Hepatocyte (in vitro differentiated cells): Measurements from ENCODE around the gene CPNE1. TPM values are rescaled to one million over a fixed set of nuclear protein-coding genes. Genes with fewer than 3 reads are reported as not detected.
"Not testable (repeated sequence)": the region's sequence is repeated elsewhere in the genome, so short reads cannot be mapped to it uniquely, and the experiment has no call there.

Experiments
- DNase-seq: peaks from one replicate; pipeline ENCODE4 v3.0.0-alpha.2; 2016; ENCODE audit warnings: low spot score
- H2AFZ ChIP-seq: fragments of 200-600 bp; sonication (generic); 2 replicates; pipeline ENCODE4 v1.6.0; 2016; ENCODE audit warnings: antibody characterized with exemption, mild to moderate bottlenecking
- H3K27ac ChIP-seq: fragments of 200-600 bp; sonication (generic); 2 replicates; pipeline ENCODE4 v1.5.1; 2016; ENCODE audit warnings: mild to moderate bottlenecking
- H3K27me3 ChIP-seq: fragments of 200-600 bp; sonication (generic); 2 replicates; pipeline ENCODE4 v1.6.1; 2016
- H3K36me3 ChIP-seq: fragments of 200-600 bp; sonication (generic); replicated peaks from 2 replicates; pipeline ENCODE4 v1.5.1; 2016; ENCODE audit warnings: low read depth; ENCODE audit not compliant: insufficient read depth
- H3K4me1 ChIP-seq: fragments of 200-600 bp; sonication (generic); 2 replicates; pipeline ENCODE4 v1.5.1; 2016; ENCODE audit warnings: mild to moderate bottlenecking, moderate library complexity; ENCODE audit not compliant: insufficient read depth
- H3K4me2 ChIP-seq: fragments of 200-600 bp; sonication (generic); 2 replicates; pipeline ENCODE4 v1.6.0; 2016
- H3K4me3 ChIP-seq: fragments of 200-600 bp; sonication (generic); 2 replicates; pipeline ENCODE4 v1.5.1; 2016; ENCODE audit warnings: mild to moderate bottlenecking
- H3K79me2 ChIP-seq: fragments of 200-600 bp; sonication (generic); 2 replicates; pipeline ENCODE4 v1.6.0; 2017; ENCODE audit warnings: mild to moderate bottlenecking
- H3K9me2 ChIP-seq: fragments of 200-600 bp; sonication (generic); replicated peaks from 2 replicates; pipeline ENCODE4 v1.6.0; 2017; ENCODE audit warnings: mild to moderate bottlenecking; ENCODE audit not compliant: insufficient read depth
- H3K9me3 ChIP-seq: fragments of 200-600 bp; sonication (generic); 2 replicates; pipeline ENCODE4 v1.5.1; 2016; ENCODE audit warnings: low read depth, mild to moderate bottlenecking
- H4K20me1 ChIP-seq: fragments of 200-600 bp; sonication (generic); 2 replicates; pipeline ENCODE4 v1.6.0; 2016; ENCODE audit warnings: mild to moderate bottlenecking; ENCODE audit not compliant: insufficient read depth, poor library complexity, severe bottlenecking
- EZH2 ChIP-seq: fragments of 200-600 bp; sonication (generic); IDR thresholded peaks from 2 replicates; pipeline ENCODE4 v1.6.1; 2016; ENCODE audit warnings: antibody characterized with exemption, mild to moderate bottlenecking, borderline replicate concordance
- EZH2phosphoT487 ChIP-seq: fragments of 200-600 bp; sonication (generic); IDR thresholded peaks from one replicate; pipeline ENCODE4 v1.6.1; 2018; ENCODE audit warnings: antibody characterized with exemption, mild to moderate bottlenecking, low read depth, moderate library complexity; ENCODE audit not compliant: unreplicated experiment, severe bottlenecking
- WGBS: methylation state at CpG from one replicate; pipeline ENCODE4 v1.1.6; 2016; ENCODE audit warnings: low lambda C conversion rate; ENCODE audit errors: missing lambda C conversion rate; 5-methylcytosine and 5-hydroxymethylcytosine counted together
- polyA plus RNA-seq: library from polyadenylated mRNA; unstranded; fragments of >200 nt; fragmentation: Nextera tagmentation; extraction: Ambion mirVana; gene quantifications from 2 replicates; pipeline ENCODE4 v1.2.1, GENCODE V29; 2016
- total RNA-seq: library from RNA; depleted of rRNA; stranded (reverse); fragments of >200 nt; gene quantifications from 2 replicates; pipeline ENCODE4 v1.2.3, GENCODE V29; 2014
- TF ChIP-seq, protein P1 (sequence below): fragments of 200-600 bp; sonication (generic); IDR thresholded peaks from 2 replicates; pipeline ENCODE4 v1.5.1; 2016; ENCODE audit warnings: antibody characterized with exemption, mild to moderate bottlenecking; ENCODE audit not compliant: poor library complexity

CPNE1 gene
- total and polyA plus RNA-seq, 2 experiments from 2014 or later: 68.9 to 93.4 TPM

DNA sequence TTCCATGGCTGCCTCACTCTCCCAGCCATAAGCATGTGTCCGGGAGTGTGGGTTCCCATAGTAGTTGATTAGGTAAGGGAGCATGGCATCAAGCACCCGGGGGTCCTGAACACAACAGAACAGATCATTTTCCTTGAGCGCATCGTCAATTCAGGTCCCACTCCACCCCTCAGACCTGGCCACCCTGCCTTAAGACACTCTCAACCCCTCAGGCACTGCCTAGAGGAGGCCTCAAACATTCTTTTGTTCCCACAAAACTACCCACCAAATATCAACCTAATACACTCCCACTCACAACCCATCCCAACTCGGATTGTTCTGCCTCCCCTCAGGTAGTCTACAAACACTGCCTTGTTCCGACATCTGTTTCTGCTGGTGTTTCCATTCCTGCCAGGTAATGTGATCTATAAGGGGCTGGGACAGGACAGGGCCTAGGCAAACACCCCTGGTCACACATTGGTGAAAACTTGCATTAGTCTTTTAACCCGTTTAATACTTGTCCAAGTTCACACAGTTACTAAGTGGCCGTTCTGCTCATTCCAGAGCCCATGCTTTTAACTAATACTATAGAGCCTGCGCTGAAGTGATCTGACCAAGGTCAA lies 33.1 kb upstream of the CPNE1 start:
- Histone ChIP-seq H3K9me3 (no peaks in the 10 kb centered on the region), H3K79me2 (peaks cover 40% of the 10 kb centered on the region), H3K36me3 (peaks cover 3% of the 10 kb centered on the region), H3K4me2 (peak overlapping the region; percentile 86), H3K4me3 (peak overlapping the region; percentile 77), H3K4me1 (peaks cover 16% of the 10 kb centered on the region), H3K9me2 (no peaks in the 10 kb centered on the region), H4K20me1 (peaks cover 9% of the 10 kb centered on the region), H3K27ac (peak overlapping the region; percentile 97), H2AFZ (peak overlapping the region; percentile 89), H3K27me3 (no peaks in the 10 kb centered on the region)
- no peak for TF ChIP-seq EZH2phosphoT487
- 83% methylated on average over 9 of the region's 9 CpGs for WGBS
- no peak for DNase-seq

DNA sequence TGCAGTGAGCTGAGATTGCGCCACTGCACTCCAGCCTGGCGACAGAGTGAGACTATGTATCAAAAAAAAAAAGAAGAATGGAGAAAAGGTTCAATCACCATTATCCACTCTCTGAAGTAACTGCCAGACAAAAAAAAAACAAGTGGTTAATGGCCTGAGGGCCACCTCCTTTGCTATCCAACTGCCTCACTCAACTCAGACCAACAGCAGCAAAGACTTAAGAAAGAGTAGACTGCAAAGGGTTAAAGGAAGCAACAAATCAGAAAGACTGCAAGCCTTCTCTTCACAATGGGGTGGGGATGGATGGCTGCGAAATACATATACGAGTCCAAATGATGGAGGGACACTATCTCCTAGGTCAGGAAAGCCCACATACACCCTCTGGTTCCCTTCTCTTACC lies 31.3 kb upstream of the CPNE1 start:
- Histone ChIP-seq H3K4me2 (no peak overlapping the region), H3K27me3 (no peaks in the 10 kb centered on the region), H3K4me1 (peaks cover 16% of the 10 kb centered on the region), H2AFZ (no peak overlapping the region), H3K9me2 (no peaks in the 10 kb centered on the region), H3K79me2 (peaks cover 26% of the 10 kb centered on the region), H3K9me3 (no peaks in the 10 kb centered on the region), H3K27ac (no peak overlapping the region), H4K20me1 (no peaks in the 10 kb centered on the region), H3K4me3 (no peak overlapping the region), H3K36me3 (peaks cover 1% of the 10 kb centered on the region)
- no peak for DNase-seq
- TF ChIP-seq, protein P1, sequence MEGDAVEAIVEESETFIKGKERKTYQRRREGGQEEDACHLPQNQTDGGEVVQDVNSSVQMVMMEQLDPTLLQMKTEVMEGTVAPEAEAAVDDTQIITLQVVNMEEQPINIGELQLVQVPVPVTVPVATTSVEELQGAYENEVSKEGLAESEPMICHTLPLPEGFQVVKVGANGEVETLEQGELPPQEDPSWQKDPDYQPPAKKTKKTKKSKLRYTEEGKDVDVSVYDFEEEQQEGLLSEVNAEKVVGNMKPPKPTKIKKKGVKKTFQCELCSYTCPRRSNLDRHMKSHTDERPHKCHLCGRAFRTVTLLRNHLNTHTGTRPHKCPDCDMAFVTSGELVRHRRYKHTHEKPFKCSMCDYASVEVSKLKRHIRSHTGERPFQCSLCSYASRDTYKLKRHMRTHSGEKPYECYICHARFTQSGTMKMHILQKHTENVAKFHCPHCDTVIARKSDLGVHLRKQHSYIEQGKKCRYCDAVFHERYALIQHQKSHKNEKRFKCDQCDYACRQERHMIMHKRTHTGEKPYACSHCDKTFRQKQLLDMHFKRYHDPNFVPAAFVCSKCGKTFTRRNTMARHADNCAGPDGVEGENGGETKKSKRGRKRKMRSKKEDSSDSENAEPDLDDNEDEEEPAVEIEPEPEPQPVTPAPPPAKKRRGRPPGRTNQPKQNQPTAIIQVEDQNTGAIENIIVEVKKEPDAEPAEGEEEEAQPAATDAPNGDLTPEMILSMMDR: no peak
- no peak for TF ChIP-seq EZH2
- 84% methylated on average over 4 of the region's 4 CpGs for WGBS

DNA sequence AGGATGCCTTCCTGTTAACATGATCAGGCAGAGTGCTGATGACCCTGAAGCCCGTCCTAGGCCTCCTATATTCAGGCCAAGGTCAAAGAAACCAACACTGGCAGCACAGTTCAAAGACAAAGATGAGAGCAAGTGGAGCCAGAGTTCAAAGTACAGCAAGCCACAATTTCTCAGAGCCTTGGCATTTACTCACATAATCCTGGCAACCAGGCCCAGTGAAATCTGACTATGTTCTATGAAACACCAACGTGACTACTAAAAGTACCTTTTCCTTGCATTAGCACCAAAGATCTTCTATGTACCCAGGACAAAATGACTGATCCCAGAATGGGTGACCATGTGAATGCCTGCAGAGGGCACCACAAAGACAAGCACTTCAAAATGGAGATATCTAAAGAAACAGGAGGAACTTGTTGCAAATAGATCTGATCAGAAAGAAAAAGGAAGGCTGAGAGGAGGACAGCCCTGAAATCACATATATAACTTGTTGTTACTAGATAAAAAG lies 30.6 kb upstream of the CPNE1 start:
- H3K9me2 ChIP-seq: no peaks in the 10 kb centered on the region
- no peak for DNase-seq
- no peaks in the 10 kb centered on the region for H3K27me3 ChIP-seq
- peaks cover 11% of the 10 kb centered on the region for H3K4me1 ChIP-seq
- no peak overlapping the region for H3K27ac ChIP-seq
- H3K4me3 ChIP-seq: no peak overlapping the region
- 78% methylated on average over 2 of the region's 2 CpGs for WGBS
- no peak for TF ChIP-seq EZH2phosphoT487
- H3K36me3 ChIP-seq: no peaks in the 10 kb centered on the region
- no peaks in the 10 kb centered on the region for H3K9me3 ChIP-seq
- peaks cover 19% of the 10 kb centered on the region for H3K79me2 ChIP-seq
- no peaks in the 10 kb centered on the region for H4K20me1 ChIP-seq
- H2AFZ ChIP-seq: no peak overlapping the region
- no peak overlapping the region for H3K4me2 ChIP-seq

DNA sequence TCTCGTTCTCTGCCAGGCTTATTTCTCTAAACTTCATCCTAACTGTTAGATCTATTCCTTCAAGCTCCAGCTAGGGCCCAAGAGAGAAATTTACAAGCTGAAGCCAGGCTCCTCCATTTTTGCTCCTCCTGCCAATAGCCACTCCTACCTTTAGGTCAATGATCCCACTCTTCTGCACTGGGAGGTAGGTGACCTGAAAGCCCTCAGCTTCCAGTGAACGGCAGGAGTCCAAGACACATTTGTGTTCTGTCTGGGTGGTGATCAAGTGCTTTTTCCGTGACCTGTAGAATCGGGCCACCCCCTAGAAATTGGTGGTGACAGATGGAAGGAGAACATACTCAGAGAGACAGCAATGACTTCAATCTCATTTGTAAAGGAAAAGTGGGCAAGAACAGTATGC lies 25.6 kb upstream of the CPNE1 start:
- 91% methylated on average over 4 of the region's 4 CpGs for WGBS
- H3K9me3 ChIP-seq: no peaks in the 10 kb centered on the region
- no peak overlapping the region for H3K4me2 ChIP-seq

DNA sequence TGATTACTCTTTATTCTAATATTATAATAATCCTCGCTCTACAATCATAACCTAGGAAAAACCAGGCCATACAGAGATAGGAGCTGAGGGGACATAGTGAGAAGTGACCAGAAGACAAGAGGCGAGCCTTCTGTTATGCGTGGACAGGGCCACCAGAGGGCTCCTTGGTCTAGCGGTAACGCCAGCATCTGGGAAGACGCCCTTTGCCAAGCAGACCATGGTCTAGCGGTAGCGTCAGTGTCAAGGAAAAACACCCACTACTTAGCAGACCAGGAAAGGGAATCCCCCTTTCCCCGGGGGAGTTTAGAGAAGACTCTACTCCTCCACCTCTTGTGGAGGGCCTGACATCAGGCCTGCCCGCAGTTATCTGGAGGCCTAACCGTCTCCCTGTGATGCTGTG lies 22.2 kb upstream of the CPNE1 start:
- not testable (repeated sequence) for H3K27me3 ChIP-seq, H3K79me2 ChIP-seq, H3K4me2 ChIP-seq, H3K9me3 ChIP-seq, H3K27ac ChIP-seq, DNase-seq, H3K4me3 ChIP-seq, H2AFZ ChIP-seq, H4K20me1 ChIP-seq, H3K9me2 ChIP-seq, H3K4me1 ChIP-seq, H3K36me3 ChIP-seq
- 93% methylated on average over 11 of the region's 11 CpGs for WGBS

More for the DNA sequence above, 25.6 kb upstream of the CPNE1 start:
- Histone ChIP-seq H3K79me2 (no peaks in the 10 kb centered on the region), H3K27me3 (no peaks in the 10 kb centered on the region), H3K9me2 (no peaks in the 10 kb centered on the region), H3K4me3 (no peak overlapping the region), H3K4me1 (no peaks in the 10 kb centered on the region), H3K36me3 (no peaks in the 10 kb centered on the region), H4K20me1 (no peaks in the 10 kb centered on the region), H3K27ac (no peak overlapping the region), H2AFZ (no peak overlapping the region)
- TF ChIP-seq EZH2phosphoT487 (no peak), EZH2 (no peak)
- TF ChIP-seq, protein P1: no peak
- no peak for DNase-seq

DNA sequence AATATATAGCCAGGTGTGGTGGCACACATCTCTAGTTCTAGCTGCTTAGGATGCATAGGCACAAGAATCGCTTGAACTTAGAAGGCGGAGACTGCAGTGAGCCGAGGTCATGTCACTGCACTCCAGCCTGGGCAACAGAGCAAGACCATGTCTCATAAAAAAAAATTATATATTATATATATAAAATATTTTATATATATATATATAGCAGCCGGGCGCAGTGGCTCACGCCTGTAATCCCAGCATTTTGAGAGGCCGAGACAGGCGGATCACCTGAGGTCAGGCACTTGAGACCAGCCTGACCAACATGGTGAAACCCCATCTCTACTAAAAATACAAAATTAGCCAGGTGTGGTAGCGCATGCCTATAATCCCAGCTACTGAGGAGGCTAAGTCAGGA lies 20.7 kb upstream of the CPNE1 start:
- WGBS: 94% methylated on average over 9 of the region's 9 CpGs
- not testable (repeated sequence) for H3K4me1 ChIP-seq, H3K4me3 ChIP-seq, H3K79me2 ChIP-seq, H3K4me2 ChIP-seq, H4K20me1 ChIP-seq, H3K36me3 ChIP-seq, H3K9me2 ChIP-seq, H3K9me3 ChIP-seq, DNase-seq, H3K27me3 ChIP-seq, H3K27ac ChIP-seq, H2AFZ ChIP-seq
